Lower leg skin (tissue), 3 donors: ENCODE results near the gene EEFSEC.

ENCODE experiments used
- POLR2A ChIP-seq, 2 donors: fragments of 450-650 bp; IDR thresholded peaks; one replicate each; pipeline ENCODE4 v1.6.1; 2016 to 2017; ENCODE audit warnings: antibody characterized with exemption in 2 of 2, mild to moderate bottlenecking in 1 of 2, moderate library complexity in 1 of 2
- TF ChIP-seq, protein P1 (sequence below), 3 donors: fragments of 450-650 bp; IDR thresholded peaks; one replicate each; pipeline ENCODE4 v1.5.1; 2016; ENCODE audit warnings: antibody characterized with exemption in 3 of 3, mild to moderate bottlenecking in 3 of 3, moderate library complexity in 2 of 3

DNA sequence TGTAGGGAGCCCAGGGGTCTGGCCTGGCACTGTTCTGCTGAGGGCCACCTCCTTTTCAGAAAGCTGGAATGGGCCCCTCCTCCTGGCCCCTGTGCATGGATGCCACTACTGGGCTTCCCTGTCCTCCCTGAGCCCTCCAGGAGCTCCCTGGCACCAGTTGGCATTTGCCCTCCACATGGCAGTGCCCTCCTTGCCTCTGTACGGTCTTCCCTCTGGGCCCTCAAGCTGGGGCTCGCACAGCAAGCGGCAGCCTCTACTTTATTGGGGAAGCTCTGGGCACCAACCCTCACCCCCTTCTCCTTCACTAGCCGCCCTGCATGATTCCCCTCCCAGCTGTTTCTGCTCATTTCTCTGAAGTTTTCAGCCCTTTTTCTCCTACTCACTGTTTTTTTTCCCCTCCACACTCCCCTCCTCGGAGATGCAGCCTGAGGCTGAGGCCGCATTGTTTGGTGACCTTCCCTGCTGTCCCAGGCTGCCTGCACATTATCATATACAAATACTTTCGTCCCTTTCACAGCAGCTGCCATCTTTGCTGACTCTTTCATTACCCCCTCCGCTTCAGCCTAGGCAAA is 127.3 kb downstream of the EEFSEC start:
- TF ChIP-seq, protein P1, sequence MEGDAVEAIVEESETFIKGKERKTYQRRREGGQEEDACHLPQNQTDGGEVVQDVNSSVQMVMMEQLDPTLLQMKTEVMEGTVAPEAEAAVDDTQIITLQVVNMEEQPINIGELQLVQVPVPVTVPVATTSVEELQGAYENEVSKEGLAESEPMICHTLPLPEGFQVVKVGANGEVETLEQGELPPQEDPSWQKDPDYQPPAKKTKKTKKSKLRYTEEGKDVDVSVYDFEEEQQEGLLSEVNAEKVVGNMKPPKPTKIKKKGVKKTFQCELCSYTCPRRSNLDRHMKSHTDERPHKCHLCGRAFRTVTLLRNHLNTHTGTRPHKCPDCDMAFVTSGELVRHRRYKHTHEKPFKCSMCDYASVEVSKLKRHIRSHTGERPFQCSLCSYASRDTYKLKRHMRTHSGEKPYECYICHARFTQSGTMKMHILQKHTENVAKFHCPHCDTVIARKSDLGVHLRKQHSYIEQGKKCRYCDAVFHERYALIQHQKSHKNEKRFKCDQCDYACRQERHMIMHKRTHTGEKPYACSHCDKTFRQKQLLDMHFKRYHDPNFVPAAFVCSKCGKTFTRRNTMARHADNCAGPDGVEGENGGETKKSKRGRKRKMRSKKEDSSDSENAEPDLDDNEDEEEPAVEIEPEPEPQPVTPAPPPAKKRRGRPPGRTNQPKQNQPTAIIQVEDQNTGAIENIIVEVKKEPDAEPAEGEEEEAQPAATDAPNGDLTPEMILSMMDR (IDR thresholded peaks at IDR 0.05), result no peak
- TF ChIP-seq POLR2A (IDR thresholded peaks at IDR 0.05), result no peak
